ENCODE results near the gene ERCC2.

GRCh38 chr19:45311621-45312020 is 58.8 kb downstream of the ERCC2 start:
- TF ChIP-seq CTCF (IDR thresholded peaks at IDR 0.05) (no peak), POLR2A (IDR thresholded peaks at IDR 0.05) (no peak)

Data from testis (tissue), 2 donors.